SK-N-DZ (cell line): Measurements from ENCODE around the gene GTPBP1.

Experiments used
- small RNA-seq, 2 experiments: library from RNA; depleted of rRNA; stranded (forward); fragments of <200 nt; gene quantifications; one replicate each; pipeline ENCODE3, GENCODE V24; 2014

Gene GTPBP1

Small RNA genes within 50 kb of the gene (small RNA-seq; reads per million reads assigned to genes)
- 0 reads per million in 2 experiments for gene AL021707.8
